ENCODE measurements around the gene ERICH4.
"Not testable (repeated sequence)": the region's sequence is repeated elsewhere in the genome, so short reads cannot be mapped to it uniquely, and the experiment has no call there.

ERICH4 gene

DNA sequence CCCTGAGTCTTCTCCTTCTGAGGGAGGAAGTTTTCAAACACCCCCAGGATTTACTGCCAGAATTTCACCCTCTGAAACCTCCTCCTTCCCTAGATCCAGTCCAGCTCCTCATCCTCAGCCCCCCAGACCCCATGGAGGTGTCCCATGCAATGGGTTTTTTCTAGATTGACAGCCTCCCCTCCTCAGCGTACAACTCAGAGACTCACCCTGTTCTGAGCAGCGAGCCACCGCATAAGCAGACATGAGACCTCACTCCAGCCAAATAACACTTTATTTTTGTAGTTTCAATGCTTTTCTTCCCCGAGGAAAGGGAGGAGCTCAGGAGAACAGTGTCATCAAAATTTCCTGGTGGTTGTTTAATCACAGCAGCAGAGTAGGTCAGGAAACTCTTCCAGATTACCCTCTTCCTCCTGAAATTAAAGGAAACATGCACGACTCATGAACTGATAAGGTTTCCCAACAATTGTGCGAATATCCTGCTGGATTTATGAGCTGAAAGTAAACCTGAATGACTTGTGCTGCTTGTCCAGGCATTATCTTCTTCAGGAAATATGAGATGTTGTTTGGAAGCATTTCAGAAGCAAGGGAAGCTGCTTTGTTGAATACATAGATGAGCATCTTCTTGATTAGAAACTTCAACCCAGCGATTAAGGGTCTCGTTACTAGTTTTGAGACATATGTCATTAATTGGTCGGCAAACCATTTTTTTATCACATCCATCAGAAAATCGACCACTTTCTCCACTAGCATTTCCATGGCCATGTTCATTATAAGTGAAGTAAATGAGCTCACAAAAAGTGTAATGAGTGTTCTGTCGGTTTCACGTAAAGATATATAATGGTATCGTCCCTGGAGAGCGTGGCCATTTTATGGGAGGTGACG lies 36.2 kb downstream of the ERICH4 start:
- no peak for DNase-seq

DNA sequence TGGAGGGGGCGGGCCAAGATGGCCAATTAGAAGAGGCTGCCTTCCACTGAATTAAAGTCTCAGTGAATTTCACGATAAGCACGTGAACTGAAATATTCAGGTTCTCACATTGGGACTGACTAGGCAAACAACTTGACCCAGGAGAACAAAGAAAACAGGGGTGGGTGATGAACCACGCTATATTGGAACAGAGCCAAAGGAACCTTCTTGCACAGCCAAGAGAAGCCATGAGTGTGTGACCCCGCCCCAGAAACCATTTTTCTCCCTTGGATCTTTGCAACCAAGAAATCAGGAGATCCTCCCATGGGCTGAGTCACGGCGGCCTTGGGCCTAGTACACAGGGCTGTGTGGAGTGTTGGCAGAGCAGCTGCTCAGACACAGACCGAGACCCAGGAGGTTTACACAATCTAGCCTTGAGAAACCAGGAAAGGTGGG lies 36.8 kb downstream of the ERICH4 start:
- no peak for DNase-seq

- DNase-seq = no peak
These were observed 37.4 kb downstream of the ERICH4 start for GRCh38 chr19:41480336-41480735.

GRCh38 chr19:41484822-41485221 lies 41.9 kb downstream of the ERICH4 start:
- no peak for DNase-seq

GRCh38 chr19:41486953-41487352 lies 44.0 kb downstream of the ERICH4 start:
- DNase-seq = not testable (repeated sequence)

- no peak for DNase-seq
These were observed 49.9 kb downstream of the ERICH4 start for GRCh38 chr19:41492843-41493242.

All from fibroblast of skin of abdomen (primary cell).